Activated CD8-positive, alpha-beta memory T cell treated with anti-CD3 and anti-CD28 coated beads, Interleukin-2, amount 50 U/mL, for 1 hour (primary cell): ENCODE results near the gene CABLES2.

Source experiments
- DNase-seq: peaks from one replicate; pipeline ENCODE4 v3.0.0-alpha.2; 2020; ENCODE audit errors: extremely low read depth

Gene CABLES2

DNA sequence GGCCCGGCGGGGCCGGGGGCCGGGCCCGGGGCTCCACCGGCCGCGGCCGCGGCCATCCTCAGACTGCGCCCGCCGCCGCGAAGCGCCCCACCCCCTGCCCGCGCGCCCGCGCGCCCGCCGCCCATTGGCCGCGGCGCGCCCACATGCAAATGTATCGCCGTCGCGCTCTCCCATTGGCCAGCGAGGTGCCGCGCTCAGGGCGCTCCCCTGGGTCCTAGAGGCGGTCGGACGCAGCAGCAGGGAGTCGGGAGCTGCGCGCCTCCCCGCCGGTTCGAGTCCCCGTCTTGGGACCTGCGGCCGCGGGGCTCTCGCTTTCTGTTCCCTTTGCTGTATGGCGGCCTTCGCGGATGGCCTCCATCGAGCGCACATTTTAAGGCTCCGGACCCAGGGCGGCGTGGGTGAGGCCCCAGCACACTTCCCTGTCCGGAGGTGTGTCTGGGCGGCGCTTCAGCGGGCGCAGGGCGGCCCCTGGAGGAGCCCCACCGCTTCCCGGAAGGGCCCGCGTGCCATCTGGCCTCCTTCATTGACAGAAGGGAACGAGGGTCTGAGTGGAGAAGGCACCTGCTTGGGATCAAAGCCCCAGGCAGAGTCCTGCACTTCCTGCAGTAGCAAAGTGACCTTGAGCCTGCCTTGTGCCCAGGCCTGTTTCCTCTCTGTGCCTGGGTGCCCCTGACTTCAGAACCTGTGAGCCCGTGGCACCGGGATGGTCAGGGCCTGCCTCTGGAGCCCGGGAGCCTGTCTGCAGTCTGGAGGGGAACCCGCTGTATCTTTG lies at the start of gene CABLES2:
Gene CABLES2, minus strand, starts transcription at position 65 of the 772 bp plus-strand sequence. Its CDS starts 9 bp downstream, at position 56.
- peak; percentile 60 for DNase-seq

GRCh38 chr20:62455929-62456328 lies 48.8 kb upstream of the CABLES2 start:
- DNase-seq, result no peak

GRCh38 chr20:62454904-62455636 lies 48.0 kb upstream of the CABLES2 start:
- no peak for DNase-seq

GRCh38 chr20:62453186-62453808 lies 46.2 kb upstream of the CABLES2 start:
- no peak for DNase-seq

DNA sequence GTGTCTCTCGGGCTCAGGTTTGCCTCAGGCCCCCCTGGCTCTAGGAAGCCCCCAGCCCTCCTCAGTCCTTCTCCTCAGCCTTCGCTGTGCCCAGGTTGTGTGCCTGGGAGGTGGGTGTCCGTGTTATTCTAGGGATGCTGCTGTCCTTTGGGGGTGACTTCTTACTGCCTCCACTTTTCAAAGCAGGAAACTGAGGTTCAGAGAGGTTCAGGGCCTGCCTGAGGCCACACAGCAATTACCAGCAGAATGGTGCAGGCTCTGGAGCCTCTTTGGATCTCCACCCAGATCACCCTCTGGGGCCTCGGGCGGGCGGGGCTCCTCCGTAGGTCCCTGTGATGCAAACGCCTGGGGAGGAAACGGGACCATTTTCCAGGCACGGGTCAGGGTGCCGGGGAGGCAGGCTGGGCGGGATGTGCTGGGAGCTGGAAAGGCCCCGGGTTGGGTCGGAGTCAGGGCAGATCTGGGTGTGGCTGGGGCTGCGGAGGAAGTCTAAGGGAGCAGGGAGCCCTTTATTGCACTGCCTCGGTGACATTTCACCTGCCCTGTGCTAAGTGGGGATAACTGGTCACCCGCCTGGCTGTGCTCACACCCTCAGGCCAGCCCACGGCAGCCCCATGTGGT lies 45.5 kb upstream of the CABLES2 start:
- DNase-seq, result no peak

- no peak for DNase-seq
These were observed 44.9 kb upstream of the CABLES2 start for GRCh38 chr20:62451970-62452369.

DNA sequence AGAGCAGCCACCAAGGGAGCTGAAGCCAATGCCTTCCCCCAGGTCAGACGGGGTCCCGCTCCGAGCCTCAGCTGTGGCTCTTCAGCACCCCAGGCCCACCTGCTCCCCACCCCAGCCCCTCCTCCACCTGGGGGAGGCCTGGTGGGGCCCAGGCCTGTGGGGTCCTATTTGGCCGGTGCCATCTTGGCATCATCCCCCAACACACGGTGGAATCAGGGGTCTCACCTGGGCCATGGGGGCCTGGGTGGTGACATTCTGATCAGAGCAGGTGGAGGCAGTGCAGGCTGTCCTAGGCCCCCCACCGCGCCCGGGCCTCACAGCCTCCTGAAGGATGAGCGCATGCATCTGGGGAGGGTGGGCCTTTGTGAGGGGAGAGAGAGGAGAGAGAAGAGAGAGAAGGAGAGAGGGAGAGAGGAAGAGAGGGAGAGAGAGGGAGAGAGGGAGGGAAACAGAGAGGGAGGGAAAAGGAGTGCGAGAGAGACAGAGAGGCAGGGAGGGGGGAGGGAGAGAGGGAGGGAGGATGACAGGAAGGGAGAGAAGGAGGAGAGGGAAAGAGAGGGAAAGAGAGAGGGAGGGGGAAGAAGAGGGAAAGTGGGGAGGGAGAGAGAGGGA lies 44.2 kb upstream of the CABLES2 start:
- DNase-seq, result no peak

DNA sequence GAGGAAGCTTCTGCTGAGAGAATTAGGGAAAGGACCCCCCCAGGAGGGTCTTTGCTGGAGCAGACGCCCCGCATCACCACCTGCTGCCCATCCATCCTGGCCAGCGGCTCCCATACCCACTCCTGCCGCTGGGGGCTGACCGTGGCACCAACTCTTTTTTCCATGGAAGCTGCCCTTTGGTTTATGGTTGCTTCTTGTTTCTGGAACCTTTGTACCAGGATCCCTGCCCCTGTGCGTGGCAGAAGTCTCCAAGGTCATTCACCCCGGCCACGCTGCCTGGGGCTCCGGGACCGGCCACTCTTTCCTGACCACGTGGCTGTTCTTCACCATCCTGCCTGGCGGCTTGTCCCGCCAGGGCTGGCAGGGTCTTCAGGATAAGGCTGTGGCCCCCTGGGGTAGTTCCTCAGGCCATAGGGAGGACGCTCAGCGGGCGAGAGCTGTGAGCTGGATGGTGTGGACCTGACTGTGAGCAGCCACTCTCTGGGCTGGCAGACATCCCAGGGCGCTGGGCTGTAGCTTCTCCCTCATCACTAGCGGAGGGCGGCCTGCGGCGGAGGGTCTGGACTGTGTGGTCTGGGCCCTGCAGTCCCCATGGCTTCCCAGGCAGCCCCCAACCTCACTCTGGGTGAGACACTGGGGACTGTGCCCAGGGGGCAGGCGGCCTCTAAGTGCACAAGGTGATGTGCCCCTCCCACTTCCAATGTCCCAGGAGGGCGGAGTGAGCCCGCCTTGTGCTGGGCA lies 43.0 kb upstream of the CABLES2 start:
- no peak for DNase-seq

DNA sequence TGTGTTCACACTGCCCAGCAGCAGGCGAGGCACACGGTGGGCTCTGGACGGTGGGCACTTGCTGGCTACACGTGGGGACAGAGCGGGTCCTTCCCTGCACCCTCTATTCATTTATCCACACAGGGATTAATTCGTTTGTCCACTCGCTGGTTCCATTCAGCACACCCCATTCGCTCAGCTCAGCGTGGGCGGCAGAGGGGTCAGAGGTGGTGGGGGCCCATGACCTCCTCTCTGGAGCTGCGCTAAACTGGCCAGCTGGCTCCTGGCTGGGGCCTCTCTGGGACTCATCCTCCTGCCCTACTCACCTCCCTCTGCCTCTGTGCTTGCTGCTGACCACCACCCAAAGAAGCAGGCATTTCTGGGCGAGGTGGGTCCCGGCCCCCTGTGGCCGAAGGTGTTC lies 41.7 kb upstream of the CABLES2 start:
- DNase-seq, result no peak

- DNase-seq, result no peak
These were observed 41.0 kb upstream of the CABLES2 start for GRCh38 chr20:62448038-62448437.

- no peak for DNase-seq
These were observed 40.1 kb upstream of the CABLES2 start for GRCh38 chr20:62446888-62447869.

- no peak for DNase-seq
These were observed 39.4 kb upstream of the CABLES2 start for GRCh38 chr20:62446481-62446880.

GRCh38 chr20:62445553-62446340 lies 38.7 kb upstream of the CABLES2 start:
- DNase-seq, result no peak

DNA sequence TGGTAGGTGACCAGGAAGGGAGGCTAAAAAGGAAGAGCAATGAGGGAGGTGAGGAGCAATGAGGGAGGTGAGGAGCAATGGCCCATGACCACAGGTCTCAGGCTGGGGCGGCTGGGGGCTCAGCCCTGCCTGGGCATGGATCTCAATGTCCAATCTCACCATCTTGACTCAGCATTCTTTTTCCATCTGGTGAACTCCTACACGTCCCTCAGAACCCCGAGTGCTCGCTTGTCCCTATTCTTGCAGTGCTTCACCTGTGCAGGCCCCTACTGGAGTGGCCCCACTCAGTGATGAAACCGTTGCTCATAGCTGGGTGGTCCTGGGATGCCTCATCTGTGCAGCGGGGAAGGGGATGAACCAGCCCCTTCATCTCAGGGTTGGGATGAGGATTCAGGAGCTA lies 37.2 kb upstream of the CABLES2 start:
- no peak for DNase-seq

GRCh38 chr20:62441987-62442539 lies 35.0 kb upstream of the CABLES2 start:
- DNase-seq, result no peak

GRCh38 chr20:62439218-62439617 lies 32.1 kb upstream of the CABLES2 start:
- DNase-seq, result no peak

DNA sequence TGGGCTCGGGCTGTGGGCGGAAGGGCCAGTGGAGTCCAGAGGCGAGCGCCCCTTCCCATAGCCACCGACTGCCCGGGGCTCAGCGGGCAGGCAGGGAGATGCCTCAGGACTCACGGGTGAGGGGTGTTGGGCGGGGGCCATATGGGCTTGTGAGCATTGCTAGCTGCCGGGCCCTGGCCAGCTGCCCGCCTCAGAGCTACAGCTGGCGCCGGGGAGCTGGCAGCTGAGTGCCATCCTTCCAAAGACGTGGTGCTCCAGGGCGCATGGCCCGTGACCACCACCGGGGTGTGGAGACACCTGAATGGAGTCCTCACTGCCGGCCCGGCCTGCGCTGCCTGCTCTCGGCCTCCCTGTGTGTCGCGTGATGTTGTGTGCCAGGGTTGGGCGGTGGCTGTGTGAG lies 30.8 kb upstream of the CABLES2 start:
- no peak for DNase-seq

DNA sequence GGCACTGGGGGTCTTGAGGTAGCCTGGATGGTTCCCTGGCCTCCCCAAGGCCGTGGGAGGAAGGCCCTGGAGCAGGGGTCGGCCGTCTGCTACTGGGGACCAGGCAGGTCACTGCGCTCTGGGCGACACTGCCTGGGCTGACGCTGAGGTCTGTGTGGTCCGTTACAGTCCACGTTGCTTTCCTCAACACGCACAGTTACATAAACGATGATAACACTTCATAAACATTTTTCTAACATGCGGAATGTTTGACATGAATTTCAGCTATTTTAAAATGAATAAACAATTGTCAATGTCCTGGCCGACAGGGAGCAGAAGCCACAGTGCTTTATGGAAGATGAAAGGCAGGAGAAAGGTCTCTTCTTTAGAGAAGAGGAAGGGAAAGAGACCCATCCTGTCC lies 30.4 kb upstream of the CABLES2 start:
- no peak for DNase-seq

GRCh38 chr20:62436692-62437091 lies 29.6 kb upstream of the CABLES2 start:
- no peak for DNase-seq
